HG02973 (cell line): Measurements from ENCODE around the gene TRAFD1.

Experiments used
- ATAC-seq: cut with Tn5 transposase; IDR thresholded peaks from one replicate; pipeline ENCODE4 v1.9.1; 2021; ENCODE audit warnings: moderate library complexity; ENCODE audit not compliant: unreplicated experiment

The TRAFD1 gene

DNA sequence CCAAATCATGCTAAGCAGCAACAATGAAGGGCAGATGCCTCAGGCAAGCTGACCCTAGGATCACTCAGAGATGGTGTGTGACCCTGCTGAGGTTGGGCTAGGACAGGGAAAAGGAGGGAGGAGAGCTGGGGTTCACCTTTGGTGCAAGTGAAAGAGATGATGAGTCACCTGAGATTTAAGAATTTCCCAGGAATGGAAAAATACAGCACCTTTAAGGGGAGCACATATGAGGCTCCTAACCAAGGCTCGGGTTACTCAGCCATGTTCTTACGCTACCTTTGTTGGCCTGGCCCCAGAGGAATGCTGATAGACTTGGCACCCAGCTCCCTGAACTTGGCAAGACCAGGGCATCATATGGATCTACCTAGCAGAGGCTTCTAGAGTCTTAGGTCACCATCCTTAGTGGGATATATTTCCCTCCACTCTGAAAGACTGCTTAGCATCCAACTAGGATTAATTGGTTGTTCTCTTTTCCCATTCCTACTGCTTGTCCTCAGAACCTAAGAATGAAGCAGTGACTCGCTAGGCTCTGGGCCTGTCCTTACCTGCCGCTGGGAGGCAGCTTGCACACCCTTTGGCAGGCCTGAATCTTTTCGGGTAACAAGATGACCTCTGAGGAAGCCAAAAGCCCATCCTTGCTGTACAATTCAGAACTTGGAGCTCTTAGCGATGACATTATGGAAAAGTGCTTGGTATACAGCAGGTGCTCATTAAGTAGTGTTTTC, 12.8 kb upstream of the TRAFD1 start:
- ATAC-seq, result no peak

DNA sequence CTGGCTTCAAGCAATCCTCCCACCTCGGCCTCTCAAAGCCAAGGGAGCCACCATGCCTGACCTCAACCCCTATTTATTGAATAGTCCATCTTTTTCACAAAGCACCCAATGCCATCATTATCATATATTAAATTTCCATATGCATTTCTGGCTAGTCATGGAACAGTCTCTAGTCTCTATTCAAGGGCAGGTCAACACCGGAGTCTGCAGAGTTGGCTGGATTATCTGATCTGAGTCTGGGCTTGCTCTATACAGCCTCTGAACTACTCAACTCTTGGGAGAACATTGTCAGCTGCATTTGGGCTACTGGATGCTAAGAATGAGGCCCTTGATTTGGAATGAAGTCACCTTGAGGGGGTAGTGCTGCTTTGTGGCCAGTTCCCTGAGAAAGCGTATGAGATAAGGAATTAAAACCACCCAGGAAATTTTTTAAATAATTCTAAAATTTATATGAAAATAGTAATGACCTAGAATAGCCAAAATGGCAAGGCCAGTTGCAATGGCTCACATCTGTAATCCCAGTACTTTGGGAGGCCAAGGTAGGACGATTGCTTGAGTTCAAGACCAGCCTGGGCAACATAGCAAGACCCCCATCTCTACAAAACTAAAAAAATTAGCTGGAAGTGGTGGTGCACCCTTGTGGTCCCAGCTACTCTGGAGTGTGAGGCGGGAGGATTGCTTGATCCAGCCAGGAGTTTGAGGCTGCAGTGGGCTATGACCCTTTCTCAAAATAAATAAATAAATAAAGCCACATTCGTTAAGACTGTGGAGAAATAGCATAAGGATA, 9.9 kb upstream of the TRAFD1 start:
- no peak for ATAC-seq

DNA sequence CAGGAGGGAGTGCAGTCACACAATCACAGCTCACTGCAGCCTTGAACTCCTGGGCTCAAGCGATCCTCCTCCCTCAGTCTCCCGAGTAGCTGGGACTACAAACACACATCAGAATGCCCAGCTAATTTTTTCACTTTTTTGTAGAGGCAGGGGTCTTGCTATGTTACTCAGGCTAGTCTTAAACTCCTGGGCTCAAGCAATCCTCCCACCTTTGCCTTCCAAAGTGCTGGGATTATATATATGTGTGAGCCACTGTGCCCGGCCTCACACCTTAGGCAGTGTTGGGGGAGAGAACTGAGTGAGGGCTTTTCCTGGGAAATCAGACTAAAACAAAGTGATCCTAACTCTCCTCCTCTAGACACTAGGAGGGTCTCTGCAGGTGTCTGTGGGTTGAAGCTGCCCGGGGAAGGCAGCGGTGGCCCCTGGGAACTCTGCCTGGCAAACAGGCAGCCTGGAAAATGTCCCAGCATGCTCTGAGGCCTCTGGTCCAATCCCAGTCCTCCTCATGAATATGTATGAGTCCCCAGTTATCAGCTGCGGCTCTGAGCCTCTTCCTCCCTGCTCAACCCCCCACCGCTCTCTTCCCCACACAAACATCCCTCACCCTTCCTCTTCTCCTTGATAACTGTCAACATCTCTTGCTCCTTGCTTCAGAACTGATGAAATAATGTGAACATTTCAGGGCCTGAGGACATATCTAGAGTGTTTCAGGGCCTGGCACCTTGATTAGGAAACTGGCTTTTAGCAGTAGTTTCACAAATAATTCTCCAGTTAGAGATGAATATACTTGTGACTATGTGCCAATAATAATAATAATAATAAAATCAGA, 8.9 kb upstream of the TRAFD1 start:
- ATAC-seq, result no peak

DNA sequence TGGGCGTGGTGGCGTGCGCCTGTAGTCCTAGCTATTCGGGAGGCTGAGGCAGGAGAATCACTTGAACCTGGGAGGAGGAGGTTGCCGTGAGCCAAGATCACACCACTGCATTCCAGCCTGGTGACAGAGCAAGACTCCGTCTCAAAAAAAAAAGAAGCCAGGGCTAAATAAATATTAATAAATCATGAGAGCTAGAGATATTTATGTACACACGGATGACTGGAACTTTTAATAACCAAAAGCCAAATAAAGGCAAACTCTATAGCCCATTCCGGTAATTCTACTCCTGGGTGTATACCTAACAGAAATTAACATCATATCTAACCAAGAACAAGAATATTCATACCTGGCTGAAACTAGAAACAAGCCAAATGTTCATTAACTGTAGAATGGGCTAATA, 7.7 kb upstream of the TRAFD1 start:
- no peak for ATAC-seq

DNA sequence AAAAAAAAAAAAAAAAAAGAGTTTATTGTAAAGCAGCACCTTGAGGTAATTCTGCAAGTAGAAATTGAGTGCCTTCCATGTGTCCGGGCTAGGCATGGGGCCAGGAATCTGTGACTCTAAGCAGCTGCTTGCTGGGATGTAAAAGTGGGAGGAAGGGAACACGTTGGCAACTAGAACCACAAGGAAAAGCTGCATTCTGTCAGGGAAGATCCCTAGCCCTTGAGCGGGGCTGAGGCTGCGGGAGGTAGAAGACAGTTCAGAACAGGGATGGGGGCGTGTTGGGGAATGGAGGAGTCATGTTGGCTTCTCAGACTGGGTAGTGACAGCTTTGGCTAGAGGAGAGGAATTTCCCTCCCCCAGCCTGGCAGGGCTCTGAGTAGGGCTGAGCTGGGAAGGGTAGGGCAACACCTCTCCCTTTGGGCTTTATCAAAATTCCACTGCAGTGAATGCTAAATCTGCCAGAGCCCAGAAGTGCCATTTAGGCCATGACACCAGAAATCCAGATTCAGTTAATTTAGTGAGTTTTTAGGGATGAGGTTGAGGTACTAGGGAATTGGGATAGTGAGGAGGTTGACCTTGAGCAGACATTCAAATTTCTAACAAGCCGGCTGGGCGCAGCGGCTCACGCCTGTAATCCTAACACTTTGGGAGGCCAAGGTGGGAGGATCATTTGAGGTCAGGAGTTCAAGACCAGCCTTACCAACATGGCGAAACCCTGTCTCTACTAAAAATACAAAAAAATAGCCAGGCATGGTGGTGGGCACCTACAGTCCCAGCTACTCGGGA, 3.4 kb upstream of the TRAFD1 start:
- ATAC-seq, result no peak

DNA sequence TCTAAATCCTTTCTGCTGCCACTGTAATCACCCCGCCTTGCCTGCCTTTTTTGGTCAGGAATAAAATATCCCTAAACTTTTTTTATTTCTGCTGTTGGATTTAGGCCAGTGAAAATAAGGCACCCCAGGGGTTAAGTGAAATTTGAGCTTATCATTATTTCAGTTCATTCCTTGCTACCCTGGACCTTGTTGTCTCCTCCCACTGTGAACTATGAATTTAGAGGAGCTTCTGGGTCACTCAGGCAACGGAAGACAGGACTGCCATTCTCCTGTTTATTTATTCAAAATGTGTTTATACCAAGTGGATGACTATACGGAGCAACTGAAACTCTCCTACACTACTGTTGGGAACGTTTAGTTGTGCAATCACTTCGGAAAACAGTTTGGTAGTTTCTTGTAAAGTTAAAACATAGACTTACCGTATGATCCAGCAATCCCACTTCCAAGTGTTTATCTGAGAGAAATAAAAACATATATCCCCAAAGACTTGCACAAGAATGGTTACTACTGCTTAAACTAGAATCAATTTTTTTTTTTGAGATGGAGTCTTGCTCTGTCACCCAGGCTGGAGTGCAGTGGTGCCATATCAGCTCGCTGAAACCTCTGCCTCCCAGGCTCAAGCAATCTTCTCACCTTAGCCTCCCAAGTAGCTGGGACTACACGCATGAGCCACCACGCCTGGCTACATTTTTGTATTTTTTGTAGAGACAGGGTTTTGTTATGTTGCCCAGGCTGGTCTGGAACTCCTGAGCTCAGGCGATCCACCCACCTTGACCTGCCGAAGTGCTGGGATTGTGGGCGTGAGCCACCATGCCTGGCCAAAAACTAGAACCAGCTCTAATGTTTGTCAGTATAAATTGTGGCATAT, 2.3 kb upstream of the TRAFD1 start:
- ATAC-seq, result no peak

DNA sequence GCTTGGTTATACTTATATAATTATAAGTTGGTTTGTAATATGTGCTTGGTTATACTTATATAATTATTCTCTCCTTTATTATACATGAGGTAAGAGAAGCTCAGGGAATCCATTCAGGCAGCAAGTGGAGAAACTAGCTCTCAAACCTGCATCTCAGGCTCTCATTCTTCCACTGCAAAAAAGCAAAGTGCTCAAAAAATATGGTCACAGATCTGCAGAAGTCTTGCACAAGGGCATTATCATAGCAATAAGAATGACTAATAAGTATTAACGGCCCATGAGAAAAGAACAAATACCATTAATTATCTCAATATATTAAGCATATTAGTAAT, 476 bp upstream of the TRAFD1 start:
- no peak for ATAC-seq

DNA sequence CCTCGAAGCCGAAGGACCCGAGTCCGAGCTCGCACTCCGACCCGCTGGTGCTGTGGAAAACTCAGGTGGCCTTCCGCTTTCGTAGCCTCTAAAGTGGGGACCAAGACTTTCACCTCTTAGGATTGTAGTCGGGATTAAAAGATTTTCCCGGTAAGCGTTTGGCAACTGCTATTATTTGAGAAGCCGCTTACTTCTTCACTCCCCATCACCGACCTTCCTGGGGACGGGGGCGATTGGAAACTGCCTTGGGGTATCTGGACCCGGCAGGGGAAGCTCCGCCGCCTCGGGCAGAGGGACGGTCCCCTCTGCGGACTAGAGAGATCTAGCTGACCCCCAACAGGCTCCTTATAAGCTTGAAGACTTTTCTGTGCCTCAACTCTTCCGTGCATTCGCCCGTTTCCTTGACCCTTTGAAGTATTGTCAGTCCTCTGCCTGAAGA, 659 bp downstream of the TRAFD1 start:
- ATAC-seq, result no peak

DNA sequence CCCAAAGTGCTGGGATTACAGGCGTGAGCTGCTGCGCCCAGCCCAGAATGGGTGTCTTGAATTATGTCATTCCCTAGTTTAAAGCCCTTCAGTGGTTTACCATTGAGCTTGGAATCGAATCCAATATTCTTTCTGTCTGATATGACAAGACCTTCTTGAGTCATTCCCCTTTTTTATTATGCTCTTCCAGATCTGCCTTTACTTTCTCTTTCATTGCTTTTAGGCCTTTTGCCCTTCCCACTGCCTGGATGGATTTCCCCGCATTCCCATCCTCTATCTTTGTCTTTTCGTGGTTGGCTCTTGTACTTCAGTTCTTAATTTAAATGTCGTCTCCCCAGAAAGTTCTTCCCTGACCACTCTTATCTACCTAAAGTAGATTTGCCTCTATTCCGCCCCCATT, 1.6 kb downstream of the TRAFD1 start:
- no peak for ATAC-seq

DNA sequence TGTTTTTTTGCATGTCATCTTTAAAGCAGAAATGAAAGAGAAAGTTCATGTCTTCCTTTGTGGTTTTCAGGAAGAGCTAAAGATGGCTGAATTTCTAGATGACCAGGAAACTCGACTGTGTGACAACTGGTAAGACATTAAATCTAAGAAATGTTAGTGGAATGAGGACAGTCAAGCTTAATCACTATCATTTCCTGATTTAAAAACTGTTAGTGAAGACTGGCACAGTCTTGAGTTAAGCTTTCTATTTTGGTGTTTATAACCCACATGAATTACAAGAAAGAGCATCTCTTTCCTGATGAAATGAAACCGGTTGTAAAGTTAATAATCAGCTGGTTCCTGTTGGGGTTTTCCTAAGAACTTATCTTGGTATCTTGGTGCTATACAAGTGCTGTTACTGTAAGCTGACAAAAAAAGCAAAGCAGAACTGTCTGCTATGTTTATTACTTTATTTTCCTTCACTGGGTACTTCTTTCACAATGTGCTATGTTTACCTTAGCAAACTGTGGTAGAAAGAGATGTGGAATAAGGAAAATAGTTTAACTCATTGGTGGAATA, 5.2 kb downstream of the TRAFD1 start:
- ATAC-seq, result no peak

DNA sequence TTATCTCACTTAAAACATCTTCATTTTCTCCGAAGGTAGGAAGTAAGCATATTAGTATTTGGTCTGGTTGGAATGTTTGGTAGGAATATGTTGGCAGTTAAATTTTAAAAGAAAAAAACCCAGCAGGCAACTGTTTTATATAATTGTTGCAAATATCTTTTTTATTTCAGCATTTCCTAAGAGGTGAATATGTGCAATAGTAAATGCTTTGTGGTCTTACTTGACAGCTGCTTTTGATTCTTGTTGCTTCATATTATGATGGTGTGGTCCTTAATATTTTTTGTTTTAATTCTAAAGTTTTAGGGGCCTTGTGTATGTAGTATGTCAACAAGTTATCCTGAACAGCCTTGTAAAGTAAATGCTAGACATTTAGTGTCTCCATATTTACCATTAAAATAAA, 6.3 kb downstream of the TRAFD1 start:
- no peak for ATAC-seq

DNA sequence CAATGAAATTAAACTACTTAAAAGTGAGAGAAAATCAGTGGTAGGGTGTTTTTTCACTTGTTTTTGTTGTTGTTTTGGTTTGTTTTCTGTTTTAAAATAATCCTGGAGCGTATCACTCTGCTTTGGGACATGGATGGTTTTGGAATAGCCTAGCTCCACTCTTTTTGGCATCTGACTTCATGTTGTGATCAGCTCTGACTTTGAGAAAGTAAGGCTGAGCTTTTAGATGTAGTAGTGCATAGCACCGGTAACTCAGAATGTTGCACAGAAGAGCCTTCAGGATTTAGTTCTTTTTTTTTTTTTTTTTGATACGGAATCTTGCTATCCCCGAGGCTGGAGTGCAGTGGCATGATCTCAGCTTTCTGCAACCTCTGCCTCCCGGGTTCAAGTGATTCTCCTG, 8.1 kb downstream of the TRAFD1 start:
- ATAC-seq, result no peak

DNA sequence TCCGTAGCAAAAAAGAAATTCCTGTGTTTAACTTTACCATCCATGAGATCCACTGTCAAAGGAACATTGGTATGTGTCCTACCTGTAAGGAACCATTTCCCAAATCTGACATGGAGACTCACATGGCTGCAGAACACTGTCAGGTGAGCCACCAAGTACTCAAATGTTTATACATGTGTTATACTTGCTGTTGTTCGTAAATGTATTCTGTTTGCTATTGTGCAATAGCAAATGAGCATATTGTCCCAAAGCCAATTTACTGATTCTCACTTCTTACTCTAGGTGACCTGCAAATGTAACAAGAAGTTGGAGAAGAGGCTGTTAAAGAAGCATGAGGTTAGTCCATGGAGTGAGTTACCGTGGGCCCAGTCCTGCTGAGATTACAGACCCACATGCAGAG, 9.4 kb downstream of the TRAFD1 start:
- ATAC-seq, result no peak

DNA sequence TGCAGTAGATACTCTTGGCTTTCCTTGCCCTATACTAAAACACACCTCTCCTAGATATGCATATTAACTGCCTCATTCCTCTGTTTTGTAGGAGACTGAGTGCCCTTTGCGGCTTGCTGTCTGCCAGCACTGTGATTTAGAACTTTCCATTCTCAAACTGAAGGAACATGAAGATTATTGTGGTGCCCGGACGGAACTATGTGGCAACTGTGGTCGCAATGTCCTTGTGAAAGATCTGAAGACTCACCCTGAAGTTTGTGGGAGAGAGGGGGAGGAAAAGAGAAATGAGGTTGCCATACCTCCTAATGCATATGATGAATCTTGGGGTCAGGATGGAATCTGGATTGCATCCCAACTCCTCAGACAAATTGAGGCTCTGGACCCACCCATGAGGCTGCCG, 15.4 kb downstream of the TRAFD1 start:
- ATAC-seq, result no peak

DNA sequence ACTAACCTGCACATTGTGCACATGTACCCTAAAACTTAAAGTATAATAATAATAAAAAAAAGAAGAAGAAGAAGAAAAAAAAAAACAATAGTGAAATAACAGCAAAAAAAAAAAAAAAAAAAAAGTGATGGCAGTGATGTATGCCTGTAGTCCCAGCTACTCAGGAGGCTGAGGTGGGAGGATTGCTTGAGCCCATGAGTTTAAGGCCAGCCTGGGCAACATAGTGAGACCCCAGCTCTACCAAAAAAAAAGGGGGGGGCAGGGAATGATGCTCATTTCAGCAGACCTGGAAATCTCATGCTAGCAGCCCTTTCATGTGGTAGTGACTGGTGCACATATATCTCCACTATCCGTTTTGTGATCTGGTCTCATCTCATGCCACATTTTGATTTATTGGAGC, 20.8 kb downstream of the TRAFD1 start:
- no peak for ATAC-seq

DNA sequence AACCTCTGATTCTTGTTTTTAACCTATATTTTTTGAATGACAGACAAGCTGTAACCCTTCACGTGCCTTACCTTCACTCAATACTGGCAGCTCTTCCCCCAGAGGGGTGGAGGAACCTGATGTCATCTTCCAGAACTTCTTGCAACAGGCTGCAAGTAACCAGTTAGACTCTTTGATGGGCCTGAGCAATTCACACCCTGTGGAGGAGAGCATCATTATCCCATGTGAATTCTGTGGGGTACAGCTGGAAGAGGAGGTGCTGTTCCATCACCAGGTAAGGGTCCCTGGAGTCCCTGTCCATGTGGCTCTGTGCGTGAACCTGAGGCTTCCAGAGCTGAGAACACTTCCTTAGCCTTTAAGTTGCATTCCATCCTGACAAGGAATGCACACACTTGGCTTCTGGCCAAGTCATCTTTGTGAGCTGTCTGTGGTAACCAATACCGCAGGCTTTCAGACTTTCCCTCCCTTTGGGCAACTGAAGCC, 22.7 kb downstream of the TRAFD1 start:
- ATAC-seq, result no peak

DNA sequence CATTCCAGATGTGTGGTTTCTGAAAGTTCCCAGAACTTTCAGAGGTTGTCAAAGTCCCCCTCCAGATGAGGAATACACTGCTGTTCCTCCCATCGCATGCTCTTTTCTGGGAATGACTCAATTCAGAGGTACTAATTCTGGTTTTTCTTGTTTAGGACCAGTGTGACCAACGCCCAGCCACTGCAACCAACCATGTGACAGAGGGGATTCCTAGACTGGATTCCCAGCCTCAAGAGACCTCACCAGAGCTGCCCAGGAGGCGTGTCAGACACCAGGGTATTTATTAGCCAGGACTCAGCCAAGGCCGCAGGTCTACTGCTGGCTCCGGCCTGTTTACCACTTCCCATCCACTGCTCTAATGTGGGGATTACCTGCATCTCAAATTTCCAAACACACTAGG, 24.2 kb downstream of the TRAFD1 start:
- ATAC-seq, result no peak

DNA sequence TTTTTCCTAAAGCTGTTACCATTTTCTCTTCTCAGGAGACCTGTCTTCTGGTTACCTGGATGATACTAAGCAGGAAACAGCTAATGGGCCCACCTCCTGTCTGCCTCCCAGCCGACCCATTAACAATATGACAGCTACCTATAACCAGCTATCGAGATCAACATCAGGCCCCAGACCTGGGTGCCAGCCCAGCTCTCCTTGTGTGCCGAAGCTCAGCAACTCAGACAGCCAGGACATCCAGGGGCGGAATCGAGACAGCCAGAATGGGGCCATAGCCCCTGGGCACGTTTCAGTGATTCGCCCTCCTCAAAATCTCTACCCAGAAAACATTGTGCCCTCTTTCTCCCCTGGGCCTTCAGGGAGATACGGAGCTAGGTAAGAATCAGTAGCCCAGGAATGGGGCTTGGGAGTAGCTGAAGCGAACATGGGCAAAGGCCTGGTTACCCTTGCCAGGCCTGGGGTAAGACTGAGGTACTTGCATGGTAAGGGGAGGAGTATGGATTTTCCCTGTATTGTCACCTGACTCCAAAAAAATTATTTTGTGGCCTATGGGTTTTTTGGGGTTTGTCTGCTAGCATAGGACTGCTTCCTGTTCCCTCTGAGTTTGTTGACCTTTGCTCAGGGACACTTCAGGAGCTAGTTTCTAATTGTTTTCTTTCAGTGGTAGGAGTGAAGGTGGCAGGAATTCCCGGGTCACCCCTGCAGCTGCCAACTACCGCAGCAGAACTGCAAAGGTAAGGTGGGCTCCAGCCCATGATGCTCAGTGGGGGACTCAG, 26.6 kb downstream of the TRAFD1 start:
- no peak for ATAC-seq
